Uterus (tissue), 4 donors: Measurements from ENCODE around the gene TNNI3K. TPM values are rescaled to one million over a fixed set of nuclear protein-coding genes. Genes with fewer than 3 reads are reported as not detected.

Experiments used
- DNase-seq, 2 donors: peaks; one replicate each; pipeline ENCODE4 v3.0.0-alpha.2; 2019 to 2020
- H3K27ac ChIP-seq, 2 donors: fragments of 200-600 bp; sonication (generic); 1 replicate in 1 of 2; 2 replicates in 1 of 2; pipeline ENCODE4 v1.5.1; 2016 to 2018
- H3K27me3 ChIP-seq, 2 donors: fragments of 200-600 bp; sonication (generic); one replicate each; pipeline ENCODE4 v1.5.1; 2018 to 2019; ENCODE audit warnings: control low read depth in 1 of 2
- H3K36me3 ChIP-seq, 2 donors: fragments of 200-600 bp; sonication (generic); one replicate each; pipeline ENCODE4 v1.5.1; 2019; ENCODE audit warnings: control low read depth in 1 of 2
- H3K4me1 ChIP-seq, 2 donors: fragments of 200-600 bp; sonication (generic); one replicate each; pipeline ENCODE4 v1.5.1; 2018 to 2019; ENCODE audit warnings: control low read depth in 1 of 2
- H3K4me3 ChIP-seq, 2 donors: fragments of 200-600 bp; sonication (generic); 1 replicate in 1 of 2; 2 replicates in 1 of 2; pipeline ENCODE4 v1.5.1; 2018 to 2019; ENCODE audit warnings: mild to moderate bottlenecking in 1 of 2
- H3K9me3 ChIP-seq, 2 donors: fragments of 200-600 bp; sonication (generic); one replicate each; pipeline ENCODE4 v1.5.1; 2019; ENCODE audit warnings: control low read depth in 1 of 2
- CTCF ChIP-seq, 4 experiments: fragments of 200-600 bp in 2 of 4; fragments of 450-650 bp in 2 of 4; sonication (generic) in 2 of 4; IDR thresholded peaks; one replicate each; pipeline ENCODE4 v1.5.1; 2016 to 2019; ENCODE audit warnings: antibody characterized with exemption in 4 of 4, mild to moderate bottlenecking in 2 of 4, moderate library complexity in 1 of 4
- POLR2A ChIP-seq, 2 donors: fragments of 450-650 bp; IDR thresholded peaks; one replicate each; pipeline ENCODE4 v1.6.1; 2016; ENCODE audit warnings: antibody characterized with exemption in 2 of 2, mild to moderate bottlenecking in 1 of 2, moderate library complexity in 1 of 2
- intact Hi-C: fragments of 100-400 bp; cut with DNase I; formaldehyde crosslinking; loops from one replicate; pipeline ENCODE4 v1.15.1; 2023; ENCODE audit warnings: low total_unique reads
- total RNA-seq, 4 donors: library from RNA; depleted of rRNA in 3 of 4; stranded (reverse); fragments of >200 nt in 3 of 4; gene quantifications; one replicate each; pipeline versions ENCODE4 v1.1.0 to v1.2.4, GENCODE V29; 2014 to 2023
- donor health status: DM: yes; HTN: yes; CAD: no.

The TNNI3K gene
- total RNA-seq, 4 donors from 2014 or later: 0.26 to 5.3 (median 1.5) TPM; not detected in 1

DNA sequence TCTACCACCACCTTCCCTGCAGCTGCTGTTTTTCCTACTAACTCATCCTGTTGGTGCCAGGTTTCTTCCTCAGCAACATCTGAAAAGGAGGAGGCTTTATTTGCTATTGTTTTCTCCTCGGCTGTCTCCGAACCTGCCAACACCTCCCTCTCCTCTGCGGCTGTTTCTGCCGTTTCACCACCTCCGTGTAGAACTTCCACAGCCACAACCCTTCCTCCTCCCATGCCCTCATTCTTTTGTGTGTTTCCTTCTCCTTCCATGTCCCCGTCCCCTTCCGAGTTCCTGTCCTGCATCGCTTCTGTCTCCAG is 336.3 kb downstream of the TNNI3K start:
- H3K9me3 ChIP-seq: no peaks in the 10 kb centered on the region
- H3K27ac ChIP-seq: no peak overlapping the region
- no peak overlapping the region for H3K4me3 ChIP-seq
- H3K36me3 ChIP-seq: no peaks in the 10 kb centered on the region
- H3K4me1 ChIP-seq: no peaks in the 10 kb centered on the region
- intact Hi-C loops: no loop called here
- no peaks in the 10 kb centered on the region for H3K27me3 ChIP-seq
- no peak for DNase-seq
- TF ChIP-seq POLR2A (IDR thresholded peaks at IDR 0.05) (no peak), CTCF (IDR thresholded peaks at IDR 0.05) (no peak)

GRCh38 chr1:74571891-74572290 is 336.7 kb downstream of the TNNI3K start:
- Histone ChIP-seq H3K4me1 (no peaks in the 10 kb centered on the region), H3K36me3 (no peaks in the 10 kb centered on the region), H3K27me3 (no peaks in the 10 kb centered on the region), H3K27ac (no peak overlapping the region), H3K4me3 (no peak overlapping the region), H3K9me3 (no peaks in the 10 kb centered on the region)
- DNase-seq: no peak
- no peak for TF ChIP-seq POLR2A (IDR thresholded peaks at IDR 0.05)
- no peak for TF ChIP-seq CTCF (IDR thresholded peaks at IDR 0.05)
- intact Hi-C loops: no loop called here

- intact Hi-C loops: no loop called here
- H3K4me3 ChIP-seq: no peak overlapping the region
- H3K9me3 ChIP-seq: no peaks in the 10 kb centered on the region
- TF ChIP-seq POLR2A (IDR thresholded peaks at IDR 0.05): no peak
- TF ChIP-seq CTCF (IDR thresholded peaks at IDR 0.05): no peak
- no peak for DNase-seq
- no peaks in the 10 kb centered on the region for H3K36me3 ChIP-seq
- H3K27ac ChIP-seq: no peak overlapping the region
- H3K27me3 ChIP-seq: no peaks in the 10 kb centered on the region
- no peaks in the 10 kb centered on the region for H3K4me1 ChIP-seq
These were observed 342.9 kb downstream of the TNNI3K start for GRCh38 chr1:74578101-74578500.

DNA sequence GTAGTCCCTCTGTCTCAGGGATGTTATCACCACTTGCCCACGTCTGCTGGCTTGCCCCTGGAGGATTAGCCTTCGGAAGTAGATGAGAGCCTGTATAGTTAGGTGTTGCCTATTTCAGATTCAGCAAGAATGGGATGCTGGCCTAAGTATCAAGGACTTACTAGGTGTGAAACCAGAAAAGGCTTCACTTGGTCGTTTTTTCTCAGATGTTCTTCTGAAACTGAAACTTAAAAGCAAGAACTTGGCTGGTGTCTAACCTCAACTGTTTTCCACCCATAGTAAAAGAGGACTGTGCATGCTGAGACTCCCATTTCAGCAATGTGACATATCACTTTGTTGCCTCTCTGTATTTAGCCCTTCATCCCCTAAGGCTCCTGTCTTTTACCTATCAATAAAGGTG is 344.2 kb downstream of the TNNI3K start:
- H3K4me1 ChIP-seq: no peaks in the 10 kb centered on the region
- intact Hi-C loops: no loop called here

DNA sequence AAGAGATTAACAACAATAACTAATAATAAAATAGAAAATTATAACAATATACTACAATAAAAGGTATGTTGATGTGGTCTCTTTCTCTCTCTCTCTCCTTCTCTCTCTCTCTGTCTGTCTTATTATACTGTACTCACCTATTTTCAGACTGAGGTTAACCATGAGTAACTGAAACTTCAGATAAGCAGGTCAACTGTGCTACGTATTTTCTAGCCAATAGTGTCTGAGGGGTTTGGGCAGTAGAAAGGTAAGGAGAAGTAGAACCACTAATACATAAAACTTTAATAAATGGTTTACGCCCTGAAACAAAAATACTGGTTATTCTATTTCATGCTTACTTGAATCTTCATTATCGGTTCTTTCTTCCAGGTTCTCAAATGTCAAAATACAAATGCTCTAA is 348.2 kb downstream of the TNNI3K start:
- Histone ChIP-seq H3K9me3 (no peaks in the 10 kb centered on the region), H3K27ac (no peak overlapping the region), H3K27me3 (no peaks in the 10 kb centered on the region), H3K4me1 (no peaks in the 10 kb centered on the region), H3K36me3 (no peaks in the 10 kb centered on the region), H3K4me3 (no peak overlapping the region)
- DNase-seq: no peak
- intact Hi-C loops: no loop called here
- no peak for TF ChIP-seq POLR2A (IDR thresholded peaks at IDR 0.05)
- TF ChIP-seq CTCF (IDR thresholded peaks at IDR 0.05): no peak

More for the DNA sequence above, 344.2 kb downstream of the TNNI3K start:
- H3K9me3 ChIP-seq: no peaks in the 10 kb centered on the region
- no peak overlapping the region for H3K4me3 ChIP-seq
- no peaks in the 10 kb centered on the region for H3K27me3 ChIP-seq
- no peak for DNase-seq
- TF ChIP-seq CTCF (IDR thresholded peaks at IDR 0.05) (no peak), POLR2A (IDR thresholded peaks at IDR 0.05) (no peak)
- no peak overlapping the region for H3K27ac ChIP-seq
- no peaks in the 10 kb centered on the region for H3K36me3 ChIP-seq
